Activated CD4-positive, alpha-beta T cell treated with anti-CD3 and anti-CD28 coated beads for 36 hours (primary cell): ENCODE measurements around the gene IL1R2. TPM values are rescaled to one million over a fixed set of nuclear protein-coding genes. Genes with fewer than 3 reads are reported as not detected.

Experiments
- ATAC-seq: fragments of 200-7000 bp; cut with Tn5 transposase; one replicate; pipeline ENCODE4 v1.10.0; 2021; ENCODE audit warnings: mild to moderate bottlenecking, moderate library complexity
- CTCF ChIA-PET: fragments of 350-600 bp; sonication (Branson Sonifier 250); formaldehyde crosslinking; loops from one replicate; lab custom pipeline; 2021; ENCODE audit warnings: antibody characterized with exemption; lab: Charles Lee
- POLR2A ChIA-PET: fragments of 350-600 bp; sonication (Branson Sonifier 250); formaldehyde crosslinking; loops from one replicate; lab custom pipeline; 2021; ENCODE audit warnings: antibody characterized with exemption, inconsistent platforms; lab: Charles Lee
- DNase-seq: peaks from one replicate; pipeline ENCODE4 v3.0.0-alpha.2; 2020
- H3K27ac Mint-ChIP-seq: one replicate; pipeline ENCODE4 v1.8.0; 2021; ENCODE audit warnings: mixed read lengths
- H3K27me3 Mint-ChIP-seq: one replicate; pipeline ENCODE4 v1.8.0; 2021; ENCODE audit warnings: mixed read lengths
- H3K36me3 Mint-ChIP-seq: one replicate; pipeline ENCODE4 v1.8.0; 2021; ENCODE audit warnings: low read depth, mixed read lengths
- H3K4me1 Mint-ChIP-seq: one replicate; pipeline ENCODE4 v1.8.0; 2021; ENCODE audit warnings: mixed read lengths
- H3K4me3 Mint-ChIP-seq: one replicate; pipeline ENCODE4 v1.8.0; 2021; ENCODE audit warnings: mild to moderate bottlenecking, moderate library complexity, mixed read lengths
- H3K9me3 Mint-ChIP-seq: one replicate; pipeline ENCODE4 v1.8.0; 2021; ENCODE audit warnings: low read depth, mixed read lengths
- intact Hi-C, 2 experiments: fragments of 100-400 bp; cut with DNase I in 1 of 2; cut with micrococcal nuclease in 1 of 2; formaldehyde crosslinking; loops; one replicate each; pipeline versions ENCODE4 v1.14.2 to v1.15.1; 2022 to 2024; cut with DNase I, micrococcal nuclease
- total RNA-seq, 2 experiments: library from RNA; stranded (reverse); gene quantifications; one replicate each; pipeline ENCODE4 v1.2.3, GENCODE V29; 2021

The IL1R2 gene
- total RNA-seq, 2 experiments from 2014 or later: 21.4 to 25.4 TPM

DNA sequence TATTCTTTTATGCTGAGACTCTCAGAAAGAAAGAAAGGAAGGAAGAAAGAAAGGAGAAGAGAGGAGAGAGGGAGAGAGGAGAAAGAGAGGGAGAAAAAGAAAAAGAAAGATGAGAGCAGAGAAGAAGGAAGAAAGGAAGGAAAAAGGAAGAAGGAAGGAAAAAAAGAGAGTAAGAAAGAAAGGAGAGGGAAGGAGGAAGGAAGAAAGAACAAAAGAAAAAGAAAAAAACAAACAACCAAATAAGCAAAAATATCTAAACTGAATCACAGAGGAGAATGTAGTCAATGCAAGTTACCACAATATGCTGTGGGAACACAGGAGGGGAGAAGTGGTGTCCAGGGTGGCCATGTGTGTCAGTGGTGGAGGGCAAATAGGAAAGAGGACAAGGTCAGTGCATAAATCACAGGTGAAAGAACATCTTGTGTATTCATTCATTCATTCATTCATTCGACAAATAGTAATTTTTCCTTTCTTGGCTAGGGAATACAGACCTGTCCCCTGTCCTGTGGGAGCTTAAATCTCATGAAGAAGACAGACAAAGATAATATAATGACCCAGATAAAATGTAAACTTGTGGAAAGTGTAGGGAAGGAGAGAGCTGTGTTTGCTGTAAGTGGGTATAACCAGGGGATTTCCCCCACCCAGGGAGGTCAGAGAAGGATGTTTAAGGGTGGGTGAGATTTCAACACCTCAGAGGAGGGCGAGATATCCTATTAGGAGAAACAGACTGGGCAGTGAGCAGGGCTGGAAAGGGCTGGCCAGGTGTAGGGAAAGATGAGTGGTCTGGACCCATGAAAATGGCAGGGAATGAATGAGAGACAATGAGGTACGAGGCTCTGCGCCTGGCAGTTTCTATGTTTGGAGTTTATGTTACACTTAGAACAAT is 50.7 kb downstream of the IL1R2 start:
- ATAC-seq: no peak
- no peak overlapping the region for H3K27ac Mint-ChIP-seq
- peaks cover 22% of the 10 kb centered on the region for H3K4me1 Mint-ChIP-seq

DNA sequence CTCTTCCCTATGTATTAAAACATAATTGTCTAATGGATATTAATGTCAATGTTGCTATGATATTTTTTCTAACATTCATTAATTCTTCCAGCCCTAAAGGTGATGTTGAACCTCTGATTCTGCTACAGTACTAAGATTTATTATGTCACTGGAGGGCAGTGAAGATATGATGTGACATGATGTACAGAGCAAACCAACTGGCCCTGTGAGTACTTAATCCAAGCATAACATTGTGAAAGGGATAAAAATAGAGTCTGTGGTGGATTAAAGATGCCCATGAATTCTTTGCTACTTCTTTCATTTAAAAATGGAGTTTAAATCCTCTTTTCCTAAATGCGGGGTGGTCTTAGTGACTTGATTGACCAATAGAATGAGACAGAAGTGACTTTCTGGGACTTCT is 51.8 kb downstream of the IL1R2 start:
- Mint-ChIP-seq H3K27ac (no peak overlapping the region), H3K36me3 (no peaks in the 10 kb centered on the region), H3K4me1 (peaks cover 22% of the 10 kb centered on the region), H3K4me3 (no peak overlapping the region), H3K27me3 (peaks cover 28% of the 10 kb centered on the region), H3K9me3 (no peaks in the 10 kb centered on the region)
- ChIA-PET CTCF (interaction anchor here (1.3 kb wide), 1 partner anchor 159 kb away, joined by 3 read pairs; no protein-coding TSS in a partner anchor), POLR2A (no interaction called here)
- ATAC-seq (no peak), DNase-seq (no peak)
- intact Hi-C loops: no loop called here

More for the DNA sequence above, 50.7 kb downstream of the IL1R2 start:
- peaks cover 25% of the 10 kb centered on the region for H3K27me3 Mint-ChIP-seq
- intact Hi-C loops: no loop called here
- DNase-seq: no peak
- ChIA-PET POLR2A (no interaction called here), CTCF (interaction anchor here (0.6 to 1.1 kb wide), 3 partner anchors 11 to 198 kb away, joined by 3 to 4 read pairs (median 3); no protein-coding TSS in a partner anchor)
- no peak overlapping the region for H3K4me3 Mint-ChIP-seq
- no peaks in the 10 kb centered on the region for H3K36me3 Mint-ChIP-seq
- H3K9me3 Mint-ChIP-seq: no peaks in the 10 kb centered on the region

GRCh38 chr2:102044235-102044896 is 52.6 kb downstream of the IL1R2 start:
- H3K4me1 Mint-ChIP-seq: peaks cover 21% of the 10 kb centered on the region
- no peak overlapping the region for H3K27ac Mint-ChIP-seq
- POLR2A ChIA-PET: no interaction called here
- no peaks in the 10 kb centered on the region for H3K9me3 Mint-ChIP-seq
- H3K27me3 Mint-ChIP-seq: peaks cover 28% of the 10 kb centered on the region
- DNase-seq: no peak
- H3K36me3 Mint-ChIP-seq: no peaks in the 10 kb centered on the region
- CTCF ChIA-PET: interaction anchor here (0.6 to 1.3 kb wide), 2 partner anchors 27 to 160 kb away, joined by 3 read pairs; no protein-coding TSS in a partner anchor
- H3K4me3 Mint-ChIP-seq: no peak overlapping the region
- intact Hi-C loops: no loop called here
- ATAC-seq: peak; percentile 23

- peaks cover 21% of the 10 kb centered on the region for H3K4me1 Mint-ChIP-seq
- intact Hi-C loops: no loop called here
- ATAC-seq: no peak
Measured at GRCh38 chr2:102044967-102045489, 53.3 kb downstream of the IL1R2 start.

DNA sequence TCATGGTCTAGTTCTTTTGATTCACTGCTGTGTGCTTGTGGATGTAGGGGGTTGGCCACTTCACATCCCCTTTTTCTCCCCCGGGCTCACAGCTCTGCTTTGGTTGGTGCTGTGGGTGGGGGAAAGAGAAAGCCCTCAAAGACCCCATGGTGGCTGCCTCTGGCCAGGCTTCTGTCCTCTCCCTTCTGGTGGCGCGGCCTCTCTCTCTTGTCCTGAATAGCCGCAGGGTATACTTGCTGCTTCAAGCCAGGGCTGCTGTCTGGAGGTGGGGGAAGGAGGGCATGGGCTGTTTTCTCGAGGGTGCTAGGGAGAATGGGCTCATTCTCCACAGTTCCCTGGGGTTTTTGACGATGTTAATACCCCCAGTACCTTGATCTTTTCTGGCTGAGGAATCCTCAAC is 53.9 kb downstream of the IL1R2 start:
- Mint-ChIP-seq H3K9me3 (no peaks in the 10 kb centered on the region), H3K27me3 (peaks cover 28% of the 10 kb centered on the region), H3K4me3 (no peak overlapping the region), H3K4me1 (peaks cover 24% of the 10 kb centered on the region), H3K36me3 (no peaks in the 10 kb centered on the region), H3K27ac (no peak overlapping the region)
- ChIA-PET CTCF (interaction anchor here (0.6 to 1.9 kb wide), 3 partner anchors 18 to 195 kb away, joined by 3 to 5 read pairs (median 3); no protein-coding TSS in a partner anchor), POLR2A (no interaction called here)
- intact Hi-C loops: no loop called here
- no peak for DNase-seq
- no peak for ATAC-seq

More at GRCh38 chr2:102044967-102045489, 53.3 kb downstream of the IL1R2 start:
- H3K9me3 Mint-ChIP-seq: no peaks in the 10 kb centered on the region
- DNase-seq: no peak
- H3K27me3 Mint-ChIP-seq: peaks cover 28% of the 10 kb centered on the region
- no peak overlapping the region for H3K27ac Mint-ChIP-seq
- ChIA-PET CTCF (interaction anchor here (0.7 kb wide), 1 partner anchor 18 kb away, joined by 3 read pairs; no protein-coding TSS in a partner anchor), POLR2A (no interaction called here)
- no peaks in the 10 kb centered on the region for H3K36me3 Mint-ChIP-seq
- H3K4me3 Mint-ChIP-seq: no peak overlapping the region

GRCh38 chr2:102046135-102046986 is 54.6 kb downstream of the IL1R2 start:
- DNase-seq (no peak), ATAC-seq (no peak)
- Mint-ChIP-seq H3K36me3 (no peaks in the 10 kb centered on the region), H3K4me1 (peaks cover 24% of the 10 kb centered on the region), H3K27ac (no peak overlapping the region), H3K9me3 (no peaks in the 10 kb centered on the region), H3K27me3 (peaks cover 28% of the 10 kb centered on the region), H3K4me3 (no peak overlapping the region)
- CTCF ChIA-PET: interaction anchor here (0.6 to 1.9 kb wide), 3 partner anchors 40 to 195 kb away, joined by 3 to 5 read pairs (median 3); no protein-coding TSS in a partner anchor
- intact Hi-C loops: no loop called here
- POLR2A ChIA-PET: interaction anchor here (0.6 kb wide), 1 partner anchor 34 kb away, joined by 3 read pairs; no protein-coding TSS in a partner anchor

DNA sequence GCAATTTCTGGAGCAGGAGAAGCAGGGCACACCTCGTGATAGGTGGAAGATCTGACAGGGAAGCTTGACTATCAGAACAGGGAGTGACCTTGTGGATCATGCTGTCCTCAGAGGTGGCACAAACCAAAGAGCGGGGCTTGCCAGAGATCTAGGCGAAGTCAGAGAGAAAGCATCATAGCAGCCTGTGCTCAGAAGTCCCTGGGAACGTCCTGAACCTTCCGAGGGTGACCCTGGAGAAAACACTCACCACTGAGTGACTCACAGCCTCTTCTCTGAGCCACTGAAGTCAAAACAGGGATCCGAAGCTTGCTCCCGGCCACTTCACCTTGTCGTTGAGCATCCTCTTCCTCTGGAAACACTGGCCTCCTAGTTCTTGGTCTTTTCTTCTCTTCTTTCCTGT is 56.7 kb downstream of the IL1R2 start:
- Mint-ChIP-seq H3K4me1 (peaks cover 20% of the 10 kb centered on the region), H3K27me3 (peaks cover 21% of the 10 kb centered on the region), H3K36me3 (no peaks in the 10 kb centered on the region), H3K27ac (no peak overlapping the region), H3K4me3 (no peak overlapping the region), H3K9me3 (no peaks in the 10 kb centered on the region)
- DNase-seq: no peak
- POLR2A ChIA-PET: no interaction called here
- intact Hi-C loops: no loop called here
- CTCF ChIA-PET: no interaction called here
- no peak for ATAC-seq

- Mint-ChIP-seq H3K27me3 (peaks cover 16% of the 10 kb centered on the region), H3K27ac (no peak overlapping the region), H3K4me1 (peaks cover 10% of the 10 kb centered on the region), H3K4me3 (no peak overlapping the region), H3K9me3 (no peaks in the 10 kb centered on the region), H3K36me3 (no peaks in the 10 kb centered on the region)
- DNase-seq (no peak), ATAC-seq (no peak)
- ChIA-PET CTCF (interaction anchor here (0.5 to 2.5 kb wide), 5 partner anchors 9 to 191 kb away, joined by 3 to 10 read pairs (median 3); no protein-coding TSS in a partner anchor), POLR2A (no interaction called here)
- intact Hi-C loops: loop anchor here in 1 of 2 experiments (1.0 kb wide), 1 partner anchor 17 kb away; no protein-coding TSS in a partner anchor
Measured at GRCh38 chr2:102049756-102050443, 58.1 kb downstream of the IL1R2 start.

DNA sequence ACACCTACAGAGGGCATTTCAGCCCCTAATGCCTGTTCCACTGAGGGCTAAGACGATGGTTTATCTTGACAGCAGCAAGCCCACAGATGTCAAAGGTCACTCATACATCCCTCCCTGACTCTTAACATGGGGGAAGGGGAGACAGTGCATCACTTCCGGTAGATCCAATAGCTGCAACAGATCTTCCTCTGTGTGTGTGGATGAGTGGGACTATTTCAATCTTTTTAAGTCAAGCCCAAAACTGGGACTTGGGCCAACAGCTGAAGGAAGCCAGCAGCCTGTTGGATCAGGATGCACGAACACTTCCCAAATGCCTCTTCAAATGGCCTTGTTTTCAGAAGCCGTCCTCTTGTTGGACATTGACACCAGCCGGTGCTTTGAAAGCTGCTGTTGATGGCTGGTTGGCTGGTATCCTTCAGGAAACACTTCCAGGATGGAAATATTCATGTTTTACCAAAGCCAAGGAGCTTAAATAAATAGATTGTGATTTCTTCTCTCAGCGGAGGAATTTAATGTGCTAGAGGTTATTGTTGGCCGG is 59.2 kb downstream of the IL1R2 start:
- DNase-seq: no peak
- Mint-ChIP-seq H3K4me1 (peaks cover 12% of the 10 kb centered on the region), H3K9me3 (no peaks in the 10 kb centered on the region), H3K36me3 (no peaks in the 10 kb centered on the region), H3K27me3 (peaks cover 11% of the 10 kb centered on the region), H3K4me3 (no peak overlapping the region), H3K27ac (no peak overlapping the region)
- ChIA-PET POLR2A (interaction anchor here (0.7 kb wide), 1 partner anchor 167 kb away, joined by 3 read pairs; no protein-coding TSS in a partner anchor), CTCF (interaction anchor here (0.7 to 2.5 kb wide), 6 partner anchors 8 to 189 kb away, joined by 3 to 10 read pairs (median 4); no protein-coding TSS in a partner anchor)
- intact Hi-C loops: loop anchor here in 1 of 2 experiments (1.0 kb wide), 1 partner anchor 18 kb away; no protein-coding TSS in a partner anchor
- ATAC-seq: no peak
